K562 (cell line): ENCODE data around the gene UQCC5. TPM values are rescaled to one million over a fixed set of nuclear protein-coding genes. Genes with fewer than 3 reads are reported as not detected.

ENCODE experiments used
- AFF4 ChIP-seq: sonication (generic); formaldehyde crosslinking; IDR thresholded peaks from 2 replicates; pipeline ENCODE4 v1.8.0; 2023; ENCODE audit warnings: mild to moderate bottlenecking, missing genetic modification reagents
- BCLAF1 ChIP-seq, 2 experiments: fragments of 450-650 bp in 1 of 2; IDR thresholded peaks; 2 replicates each; pipeline ENCODE4 v1.6.1; 2011 to 2017; ENCODE audit warnings: low read depth in 2 of 2, antibody characterized with exemption in 1 of 2, borderline replicate concordance in 1 of 2, low read length in 1 of 2, mild to moderate bottlenecking in 1 of 2, mixed read lengths in 1 of 2; ENCODE audit not compliant: control insufficient read depth in 1 of 2
- CXXC5 ChIP-seq: fragments of 250-450 bp; sonication (Bioruptor Pico); IDR thresholded peaks from 2 replicates; pipeline ENCODE4 v1.8.0; 2022; ENCODE audit warnings: inconsistent platforms, mild to moderate bottlenecking, moderate library complexity
- DEAF1 ChIP-seq: fragments of 450-650 bp; formaldehyde crosslinking; IDR thresholded peaks from 2 replicates; pipeline ENCODE4 v1.4.0; 2020; ENCODE audit warnings: mild to moderate bottlenecking, moderate library complexity
- FOXA3 ChIP-seq, 2 experiments: fragments of 450-650 bp in 1 of 2; sonication (generic) in 1 of 2; formaldehyde crosslinking; IDR thresholded peaks in 1 of 2; conservative IDR thresholded peaks in 1 of 2; 2 replicates each; pipeline versions ENCODE4 v1.4.0 to v1.8.0; 2020 to 2022; ENCODE audit warnings: mild to moderate bottlenecking in 2 of 2, missing genetic modification reagents in 1 of 2
- FOXP1 ChIP-seq: sonication (generic); formaldehyde crosslinking; IDR thresholded peaks from 2 replicates; pipeline ENCODE4 v1.8.0; 2022; ENCODE audit warnings: mild to moderate bottlenecking, missing genetic modification reagents
- NR0B1 ChIP-seq: fragments of 450-650 bp; IDR thresholded peaks from one replicate; pipeline ENCODE4 v1.6.1; 2018; ENCODE audit warnings: mild to moderate bottlenecking, moderate library complexity; ENCODE audit not compliant: partially characterized antibody
- RBBP5 ChIP-seq: fragments of 200-600 bp; sonication (generic); IDR thresholded peaks from 2 replicates; pipeline ENCODE4 v1.6.1; 2012; ENCODE audit warnings: borderline replicate concordance, mild to moderate bottlenecking, low read length, control low read depth, inconsistent platforms; ENCODE audit not compliant: insufficient read depth, poor library complexity, severe bottlenecking
- RBFOX2 ChIP-seq: fragments of 200-400 bp; formaldehyde crosslinking; IDR thresholded peaks from 2 replicates; pipeline ENCODE4 v1.6.1; 2017; ENCODE audit warnings: low read depth, mild to moderate bottlenecking, low read length, moderate library complexity
- RBM15 ChIP-seq: fragments of 200-400 bp; formaldehyde crosslinking; IDR thresholded peaks from 2 replicates; pipeline ENCODE4 v1.6.1; 2018; ENCODE audit warnings: mild to moderate bottlenecking, low read length, moderate library complexity; ENCODE audit not compliant: insufficient read depth
- ZBTB2 ChIP-seq: fragments of 450-650 bp; IDR thresholded peaks from 2 replicates; pipeline ENCODE4 v1.6.1; 2016; ENCODE audit warnings: antibody characterized with exemption
- polyA plus RNA-seq, 8 experiments: library from polyadenylated mRNA; depleted of rRNA in 4 of 8; stranded (reverse) in 5 of 8; unstranded in 3 of 8; fragments of >200 nt; fragmentation: Nextera tagmentation in 2 of 8; fragmentation: Illumina TruSeq in 1 of 8; extraction: Ambion mirVana in 2 of 8; extraction: Trizol in 1 of 8; gene quantifications; 2 replicates each; pipeline versions ENCODE4 v1.2.1 to v1.2.3, GENCODE V29; 2011 to 2014; ENCODE audit warnings: inconsistent platforms in 1 of 8, missing spikeins in 1 of 8
- total RNA-seq, 7 experiments: library from RNA; depleted of rRNA in 6 of 7; stranded (reverse); fragments of >200 nt in 6 of 7; fragmentation: Illumina TruSeq in 2 of 7; extraction: Trizol in 2 of 7; gene quantifications; 2 replicates each; pipeline versions ENCODE4 v1.2.1 to v1.2.3, GENCODE V29; 2011 to 2021; ENCODE audit warnings: low replicate concordance in 1 of 7

Gene UQCC5
- total and polyA plus RNA-seq, 9 of the 15 experiments (the other 6 are each of a cell fraction or from before 2014, with no cell fraction given), result 10.2 to 55.4 (median 33.8) TPM

- no peak for TF ChIP-seq AFF4 (CRISPR knock-in tag)
- no peak for TF ChIP-seq DEAF1 (CRISPR knock-in tag)
- 0 out of 2 replicates have a peak, but pooled peaks have one; percentile 33 for TF ChIP-seq ZBTB2
- TF ChIP-seq BCLAF1 (IDR thresholded peaks at IDR 0.05; ENCODE audit: borderline replicate concordance in 1 of 2, control insufficient read depth in 1 of 2, low read depth in 2 of 2, low read length in 1 of 2), result no peak
- TF ChIP-seq FOXA3 (CRISPR knock-in tag; conservative IDR thresholded peaks at IDR 0.05 in 1 of 2, IDR thresholded peaks at IDR 0.05 in 1 of 2), result peak in 1 of 2 experiments; percentile 31; a peak in 1 of 4 replicates
- 0 out of 2 replicates have a peak, but pooled peaks have one; percentile 5 for TF ChIP-seq CXXC5 (CRISPR knock-in tag)
- TF ChIP-seq NR0B1, result no peak
- TF ChIP-seq FOXP1, result peak; percentile 1; the same call in 1 of the 2 replicates
- TF ChIP-seq RBFOX2, result peak; percentile 73
- no peak for TF ChIP-seq RBM15
- TF ChIP-seq RBBP5, result peak; percentile 60
These were observed 1.9 kb upstream of the UQCC5 start (continued) for GRCh38 chr3:52534281-52535183.
